Activated T-helper 1 cell treated with anti-CD3 and anti-CD28 coated beads, Interleukin-12 subunit alpha, Interleukin-12 subunit beta, Interleukin-2, Interleukin-4 antibody, amounts not matched to agents 30 ng/mL and 10 ng/mL and 1 ng/mL, durations not matched to agents 14 hours and 24 hours and 36 hours (primary cell): ENCODE results near the gene DOCK3. TPM values are rescaled to one million over a fixed set of nuclear protein-coding genes. Genes with fewer than 3 reads are reported as not detected.

Source experiments
- DNase-seq: peaks from one replicate; pipeline ENCODE4 v3.0.0; 2021; ENCODE audit warnings: low spot score
- H3K27ac Mint-ChIP-seq: one replicate; pipeline ENCODE4 v1.8.0; 2021; ENCODE audit warnings: mild to moderate bottlenecking, mixed read lengths
- H3K27me3 Mint-ChIP-seq: one replicate; pipeline ENCODE4 v1.8.0; 2022; ENCODE audit warnings: mild to moderate bottlenecking, moderate library complexity, mixed read lengths; ENCODE audit not compliant: insufficient read depth
- H3K36me3 Mint-ChIP-seq: one replicate; pipeline ENCODE4 v1.8.0; 2021; ENCODE audit warnings: low read depth, mixed read lengths
- H3K4me1 Mint-ChIP-seq: one replicate; pipeline ENCODE4 v1.8.0; 2021; ENCODE audit warnings: low read depth, mixed read lengths
- H3K4me3 Mint-ChIP-seq: one replicate; pipeline ENCODE4 v1.8.0; 2021; ENCODE audit warnings: mild to moderate bottlenecking, moderate library complexity, mixed read lengths
- H3K9me3 Mint-ChIP-seq: one replicate; pipeline ENCODE4 v1.8.0; 2021; ENCODE audit warnings: mixed read lengths
- intact Hi-C: fragments of 100-400 bp; cut with micrococcal nuclease; formaldehyde crosslinking; loops from one replicate; pipeline ENCODE4 v1.15.1; 2024
- total RNA-seq: library from RNA; stranded (reverse); gene quantifications from 2 replicates; pipeline ENCODE4 v1.2.3, GENCODE V29; 2022

DOCK3 gene
- total RNA-seq, 1 donor from 2014 or later, result 1.5 TPM

DNA sequence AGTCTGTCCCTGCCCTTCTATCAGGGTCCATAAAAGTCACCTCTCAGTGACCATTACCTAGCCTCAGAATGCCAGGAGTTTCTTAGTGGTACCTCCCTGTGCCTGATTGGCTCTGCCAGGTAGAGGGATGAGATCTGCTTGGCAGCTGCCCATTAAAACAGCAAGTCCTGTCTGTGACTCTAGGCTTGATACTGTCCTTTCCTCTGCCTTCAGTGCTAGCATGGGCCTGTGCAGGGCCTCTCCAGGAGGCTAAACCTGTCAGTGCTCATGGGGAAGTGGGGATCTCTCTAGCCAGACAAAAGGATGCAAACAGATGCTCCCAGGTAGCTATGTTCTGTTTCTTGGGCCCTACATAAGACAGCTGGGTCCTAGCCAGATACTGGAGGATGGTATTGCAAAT is 700.4 kb downstream of the DOCK3 start:
- Mint-ChIP-seq H3K27me3 (peaks cover 8% of the 10 kb centered on the region), H3K27ac (no peak overlapping the region), H3K9me3 (no peaks in the 10 kb centered on the region), H3K4me3 (no peak overlapping the region), H3K36me3 (no peaks in the 10 kb centered on the region), H3K4me1 (no peaks in the 10 kb centered on the region)
- DNase-seq, result no peak
- intact Hi-C loops, result no loop called here

DNA sequence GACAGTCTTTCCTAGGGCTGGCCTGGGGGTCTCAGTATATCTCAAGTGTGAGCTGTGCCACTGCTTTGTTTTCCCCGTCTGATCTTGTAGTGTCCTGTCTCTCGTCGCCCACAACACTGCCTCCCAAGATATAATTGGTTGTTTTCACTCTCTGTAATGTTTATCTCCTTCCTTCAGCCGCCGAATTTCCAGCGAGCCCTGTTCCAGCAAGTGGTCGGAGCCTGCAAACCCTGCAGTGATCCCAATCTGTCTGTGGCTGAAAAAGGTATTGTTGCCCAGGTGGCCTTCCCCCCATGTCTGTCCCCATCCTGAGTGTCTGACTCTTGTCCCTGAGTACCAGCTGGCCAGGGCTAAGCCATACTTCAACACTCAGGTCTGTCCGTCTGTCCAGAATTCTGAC is 700.8 kb downstream of the DOCK3 start:
- Mint-ChIP-seq H3K4me1 (no peaks in the 10 kb centered on the region), H3K4me3 (no peak overlapping the region), H3K27ac (no peak overlapping the region), H3K36me3 (no peaks in the 10 kb centered on the region), H3K27me3 (peaks cover 5% of the 10 kb centered on the region), H3K9me3 (no peaks in the 10 kb centered on the region)
- intact Hi-C loops, result no loop called here
- no peak for DNase-seq

DNA sequence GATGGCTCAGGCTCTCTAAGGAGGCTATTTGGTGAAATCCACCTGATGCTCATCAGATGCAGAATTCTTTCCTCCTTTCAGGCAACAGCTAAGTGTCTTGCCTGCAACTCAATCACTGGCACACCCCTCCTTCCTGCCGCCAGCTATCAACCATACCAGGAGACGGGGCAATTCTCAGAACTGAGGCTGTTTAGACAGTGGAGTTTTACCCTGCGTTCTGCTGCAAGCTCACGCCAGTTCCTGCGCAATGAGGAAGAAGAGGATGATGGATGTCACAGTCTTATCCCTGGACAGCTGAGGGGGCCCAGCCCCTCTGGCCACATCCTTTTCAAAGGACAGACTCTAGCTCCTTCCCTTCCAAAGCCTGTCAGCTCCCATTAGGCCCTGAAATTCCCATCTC is 703.3 kb downstream of the DOCK3 start:
- H3K36me3 Mint-ChIP-seq, result no peaks in the 10 kb centered on the region
- H3K27ac Mint-ChIP-seq, result no peak overlapping the region
- H3K4me3 Mint-ChIP-seq, result no peak overlapping the region
- H3K4me1 Mint-ChIP-seq, result peaks cover 3% of the 10 kb centered on the region
- intact Hi-C loops, result loop anchor here (2.0 kb wide), 1 partner anchor 277 kb away; no protein-coding TSS in a partner anchor
- H3K27me3 Mint-ChIP-seq, result peaks cover 5% of the 10 kb centered on the region
- H3K9me3 Mint-ChIP-seq, result no peaks in the 10 kb centered on the region
- no peak for DNase-seq

DNA sequence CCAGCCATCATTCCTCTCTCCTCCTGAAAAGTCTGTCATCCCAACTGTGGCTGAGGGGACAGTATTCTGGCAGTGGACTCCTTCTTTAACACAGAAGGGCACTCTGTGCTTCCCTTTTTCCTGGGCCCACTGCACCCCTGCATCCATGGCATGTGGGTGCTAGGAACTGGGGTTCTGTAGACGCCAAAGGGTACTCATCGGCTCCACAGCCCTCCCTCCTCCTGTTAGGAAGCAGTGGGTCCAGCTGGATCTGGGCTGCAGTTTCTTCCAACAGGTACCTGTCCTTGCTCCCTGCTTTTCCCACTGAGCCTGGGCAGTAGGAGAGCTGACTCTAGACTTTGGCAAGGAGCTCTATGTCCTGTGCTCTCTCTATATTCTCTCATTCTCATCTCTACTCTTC is 704.0 kb downstream of the DOCK3 start:
- peaks cover 2% of the 10 kb centered on the region for H3K27me3 Mint-ChIP-seq
- intact Hi-C loops, result loop anchor here (2.0 kb wide), 1 partner anchor 278 kb away; no protein-coding TSS in a partner anchor
- peaks cover 9% of the 10 kb centered on the region for H3K4me1 Mint-ChIP-seq
- no peaks in the 10 kb centered on the region for H3K9me3 Mint-ChIP-seq
- H3K36me3 Mint-ChIP-seq, result no peaks in the 10 kb centered on the region
- no peak overlapping the region for H3K27ac Mint-ChIP-seq
- DNase-seq, result no peak
- no peak overlapping the region for H3K4me3 Mint-ChIP-seq

DNA sequence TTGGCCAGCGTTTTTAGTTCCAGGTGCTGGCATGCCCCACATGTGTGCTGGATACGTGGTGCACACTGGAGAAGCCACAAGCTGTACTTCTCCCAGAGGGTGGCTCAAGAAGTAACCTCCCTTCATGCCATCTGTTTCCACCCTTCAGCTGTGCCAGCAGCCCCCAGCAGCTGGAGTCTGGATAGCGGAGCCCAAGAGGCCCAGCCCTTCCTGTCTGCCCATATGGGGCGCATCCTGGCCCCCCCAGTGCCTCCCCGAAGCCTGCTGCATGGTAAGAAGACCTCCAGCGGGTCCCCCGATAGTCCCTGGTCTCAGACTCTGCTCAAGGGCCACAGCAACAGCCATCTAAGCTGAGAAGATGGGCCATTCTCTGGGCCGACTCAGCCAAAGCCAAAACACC is 704.6 kb downstream of the DOCK3 start:
- Mint-ChIP-seq H3K36me3 (peaks cover 4% of the 10 kb centered on the region), H3K4me3 (no peak overlapping the region), H3K27me3 (peaks cover 2% of the 10 kb centered on the region), H3K9me3 (no peaks in the 10 kb centered on the region), H3K27ac (no peak overlapping the region), H3K4me1 (peaks cover 15% of the 10 kb centered on the region)
- intact Hi-C loops, result loop anchor here (2.0 kb wide), 1 partner anchor 278 kb away; no protein-coding TSS in a partner anchor
- DNase-seq, result no peak

GRCh38 chr3:51379746-51380455 is 705.2 kb downstream of the DOCK3 start:
- Mint-ChIP-seq H3K9me3 (no peaks in the 10 kb centered on the region), H3K27ac (no peak overlapping the region), H3K4me3 (no peak overlapping the region), H3K27me3 (peaks cover 2% of the 10 kb centered on the region), H3K4me1 (peaks cover 15% of the 10 kb centered on the region), H3K36me3 (peaks cover 9% of the 10 kb centered on the region)
- no peak for DNase-seq
- intact Hi-C loops, result loop anchor here (2.0 to 10.0 kb wide), 2 partner anchors 279 to 675 kb away; partner anchors contain the start of gene DUSP7

GRCh38 chr3:51380601-51381332 is 706.0 kb downstream of the DOCK3 start:
- H3K27ac Mint-ChIP-seq, result no peak overlapping the region
- H3K36me3 Mint-ChIP-seq, result peaks cover 13% of the 10 kb centered on the region
- intact Hi-C loops, result loop anchor here (10.0 kb wide), 1 partner anchor 674 kb away; the partner anchor contains the start of gene DUSP7
- peaks cover 18% of the 10 kb centered on the region for H3K4me1 Mint-ChIP-seq
- H3K27me3 Mint-ChIP-seq, result peaks cover 2% of the 10 kb centered on the region
- no peak overlapping the region for H3K4me3 Mint-ChIP-seq
- no peak for DNase-seq
- no peaks in the 10 kb centered on the region for H3K9me3 Mint-ChIP-seq

DNA sequence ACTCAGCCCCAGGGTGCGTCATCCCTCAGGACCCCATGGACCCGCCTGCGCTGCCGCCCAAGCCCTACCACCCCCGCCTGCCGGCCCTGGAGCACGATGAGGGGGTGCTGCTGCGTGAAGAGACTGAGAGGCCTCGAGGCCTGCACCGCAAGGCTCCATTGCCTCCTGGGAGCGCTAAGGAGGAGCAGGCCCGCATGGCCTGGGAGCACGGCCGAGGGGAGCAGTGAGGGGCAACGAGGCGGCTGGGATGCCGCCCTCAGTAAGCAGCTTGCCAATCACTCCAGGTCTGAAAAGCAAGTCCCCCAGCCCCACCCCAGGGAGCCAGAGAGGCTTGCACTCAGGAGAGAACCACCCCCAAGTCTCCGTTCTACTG is 706.6 kb downstream of the DOCK3 start:
- intact Hi-C loops, result loop anchor here (10.0 kb wide), 1 partner anchor 673 kb away; the partner anchor contains the start of gene DUSP7
- H3K4me1 Mint-ChIP-seq, result peaks cover 23% of the 10 kb centered on the region
- no peak overlapping the region for H3K4me3 Mint-ChIP-seq
- H3K27ac Mint-ChIP-seq, result no peak overlapping the region
- DNase-seq, result no peak
- peaks cover 2% of the 10 kb centered on the region for H3K27me3 Mint-ChIP-seq
- H3K9me3 Mint-ChIP-seq, result no peaks in the 10 kb centered on the region
- peaks cover 19% of the 10 kb centered on the region for H3K36me3 Mint-ChIP-seq

DNA sequence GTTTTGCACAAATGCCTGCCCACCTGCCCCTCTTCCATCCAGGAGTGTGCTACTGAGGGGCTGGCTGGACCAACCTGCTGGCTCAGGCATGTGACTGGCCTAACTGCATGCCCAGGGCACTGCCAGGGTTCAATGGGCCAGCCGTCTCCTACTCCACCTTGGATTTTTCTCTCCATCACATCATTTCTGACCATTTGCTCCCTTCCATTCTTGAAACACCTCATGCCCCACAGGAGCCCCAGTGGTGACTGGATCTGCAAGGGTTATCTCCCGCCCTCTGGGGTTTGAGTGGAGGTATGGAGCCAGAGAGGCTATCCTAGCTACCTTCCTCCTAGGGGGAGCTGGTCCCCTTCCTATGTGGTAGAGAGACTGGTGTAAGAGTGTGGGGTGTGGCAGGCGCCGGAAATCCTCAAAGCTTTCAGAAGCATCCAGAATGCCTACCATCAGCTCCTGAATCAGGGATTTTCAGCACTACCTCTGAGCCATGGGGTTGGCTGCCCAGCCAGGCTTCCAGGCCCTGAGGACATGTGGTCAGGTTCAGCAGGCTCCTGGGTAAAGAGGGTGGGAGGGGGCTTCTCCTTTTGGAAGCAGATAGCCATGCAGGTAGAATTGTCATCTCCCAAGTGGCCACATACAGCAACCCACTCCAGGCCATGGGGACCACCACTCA is 707.5 kb downstream of the DOCK3 start:
- Mint-ChIP-seq H3K4me3 (no peak overlapping the region), H3K27me3 (peaks cover 2% of the 10 kb centered on the region), H3K9me3 (no peaks in the 10 kb centered on the region), H3K4me1 (peaks cover 30% of the 10 kb centered on the region), H3K27ac (peak overlapping the region; percentile 44), H3K36me3 (peaks cover 22% of the 10 kb centered on the region)
- intact Hi-C loops, result loop anchor here (10.0 kb wide), 1 partner anchor 673 kb away; the partner anchor contains the start of gene DUSP7
- no peak for DNase-seq

GRCh38 chr3:51382947-51383578 is 708.3 kb downstream of the DOCK3 start:
- intact Hi-C loops, result loop anchor here (1.0 to 10.0 kb wide), 2 partner anchors 155 to 672 kb away; partner anchors contain the start of genes DUSP7 and RAD54L2
- no peaks in the 10 kb centered on the region for H3K9me3 Mint-ChIP-seq

GRCh38 chr3:51384055-51384725 is 709.5 kb downstream of the DOCK3 start:
- Mint-ChIP-seq H3K27ac (peak overlapping the region; percentile 98), H3K27me3 (no peaks in the 10 kb centered on the region), H3K4me1 (peaks cover 48% of the 10 kb centered on the region), H3K9me3 (no peaks in the 10 kb centered on the region), H3K4me3 (peak overlapping the region; percentile 99), H3K36me3 (peaks cover 33% of the 10 kb centered on the region)
- no peak for DNase-seq
- intact Hi-C loops, result loop anchor here (2.0 to 10.0 kb wide), 3 partner anchors 671 to 1025 kb away; partner anchors contain the start of genes DOCK3, DUSP7 and TMEM115

More at GRCh38 chr3:51382947-51383578, 708.3 kb downstream of the DOCK3 start:
- Mint-ChIP-seq H3K27me3 (peaks cover 2% of the 10 kb centered on the region), H3K36me3 (peaks cover 28% of the 10 kb centered on the region), H3K27ac (no peak overlapping the region), H3K4me3 (peak overlapping the region; percentile 99), H3K4me1 (peaks cover 37% of the 10 kb centered on the region)
- DNase-seq, result no peak
